GM12865 (cell line): Measurements from ENCODE around the gene UROC1.

Experiments
- DNase-seq: peaks from one replicate; pipeline ENCODE4 v3.0.0; 2010; ENCODE audit warnings: low read depth
- H3K4me3 ChIP-seq: 2 replicates; pipeline ENCODE4 v1.5.1; 2011; ENCODE audit warnings: mild to moderate bottlenecking, low read depth, low read length, control low read depth
- CTCF ChIP-seq: IDR thresholded peaks from 2 replicates; pipeline ENCODE4 v1.5.1; 2011; ENCODE audit warnings: low read length, control low read depth, low read depth, inconsistent platforms; ENCODE audit not compliant: insufficient read depth; ENCODE audit errors: missing control alignments

The UROC1 gene

DNA sequence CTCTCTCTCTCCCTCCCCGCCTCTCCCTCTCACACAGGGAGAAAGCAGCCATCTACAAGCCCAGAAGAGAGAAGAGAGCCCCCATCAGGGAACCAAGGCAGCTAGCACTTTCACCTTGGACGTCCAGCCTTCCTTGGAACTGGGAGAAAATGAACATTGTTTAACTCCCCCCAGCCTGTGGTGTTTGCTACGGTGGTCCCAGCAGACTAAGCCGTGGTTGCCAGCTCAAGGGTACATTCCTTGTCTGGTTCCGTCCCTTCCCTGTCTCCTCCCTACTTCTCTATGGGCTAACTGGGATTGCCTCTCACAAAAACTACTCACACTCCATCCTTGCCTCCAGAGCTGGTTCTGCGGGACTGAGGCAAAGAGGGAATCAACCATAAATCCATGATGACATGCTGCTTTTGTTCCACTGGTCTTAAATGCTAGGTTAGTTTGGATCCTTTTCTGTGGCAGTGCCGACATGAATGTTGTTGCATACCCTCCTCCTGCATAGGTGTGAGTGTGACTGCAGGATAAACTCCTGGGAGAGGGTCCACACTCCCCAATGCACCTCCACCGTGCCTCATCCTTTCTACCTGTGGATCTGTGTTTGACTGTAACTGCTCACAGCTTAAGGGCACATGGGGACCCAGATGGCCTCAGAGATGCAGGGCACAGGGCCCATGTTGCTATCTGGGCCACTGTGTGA is 29.1 kb upstream of the UROC1 start:
- TF ChIP-seq CTCF, result no peak
- no peak for DNase-seq
- H3K4me3 ChIP-seq, result no peak overlapping the region

- no peak overlapping the region for H3K4me3 ChIP-seq
- TF ChIP-seq CTCF, result no peak
- no peak for DNase-seq
Observed at GRCh38 chr3:126546013-126546412, 28.4 kb upstream of the UROC1 start.

- no peak for DNase-seq
- TF ChIP-seq CTCF, result no peak
- H3K4me3 ChIP-seq, result no peak overlapping the region
Observed at GRCh38 chr3:126545544-126545943, 28.0 kb upstream of the UROC1 start.

GRCh38 chr3:126544596-126545281 is 27.2 kb upstream of the UROC1 start:
- H3K4me3 ChIP-seq, result no peak overlapping the region
- DNase-seq, result no peak
- no peak for TF ChIP-seq CTCF

GRCh38 chr3:126543457-126544061 is 26.0 kb upstream of the UROC1 start:
- DNase-seq, result no peak
- no peak for TF ChIP-seq CTCF
- no peak overlapping the region for H3K4me3 ChIP-seq

GRCh38 chr3:126542340-126543241 is 25.0 kb upstream of the UROC1 start:
- no peak for TF ChIP-seq CTCF
- DNase-seq, result no peak

More at GRCh38 chr3:126542340-126543241, 25.0 kb upstream of the UROC1 start:
- H3K4me3 ChIP-seq, result no peak overlapping the region
